Stomach (tissue), 9 donors: ENCODE results near the gene GJD2. TPM values are rescaled to one million over a fixed set of nuclear protein-coding genes. Genes with fewer than 3 reads are reported as not detected.
A peak's percentile ranks its signal among the peaks of the same experiment; 100 is the strongest.

Source experiments
- DNase-seq, 2 donors: peaks; one replicate each; pipeline versions ENCODE4 v3.0.0 to v3.0.0-alpha.2; 2013 to 2019
- H3K27ac ChIP-seq, 5 donors: fragments of 200-600 bp in 4 of 5; sonication (generic) in 4 of 5; one replicate each; pipeline ENCODE4 v1.5.1; 2013 to 2019; ENCODE audit warnings: mild to moderate bottlenecking in 1 of 5, moderate library complexity in 1 of 5
- H3K27me3 ChIP-seq, 3 donors: fragments of 200-600 bp; sonication (generic); one replicate each; pipeline ENCODE4 v1.5.1; 2017 to 2019; ENCODE audit warnings: mixed run types in 1 of 3
- H3K36me3 ChIP-seq, 4 donors: fragments of 200-600 bp; sonication (generic); 1 replicate in 3 of 4; 2 replicates in 1 of 4; pipeline ENCODE4 v1.5.1; 2016 to 2019
- H3K4me1 ChIP-seq, 4 donors: fragments of 200-600 bp; sonication (generic); one replicate each; pipeline ENCODE4 v1.5.1; 2016 to 2019
- H3K4me3 ChIP-seq, 4 donors: fragments of 200-600 bp; sonication (generic) in 3 of 4; one replicate each; pipeline ENCODE4 v1.5.1; 2016 to 2019; ENCODE audit warnings: mild to moderate bottlenecking in 1 of 4
- H3K9me3 ChIP-seq, 4 donors: fragments of 200-600 bp; sonication (generic); one replicate each; pipeline ENCODE4 v1.5.1; 2016 to 2019
- EP300 ChIP-seq: sonication (generic); formaldehyde crosslinking; IDR thresholded peaks from one replicate; pipeline ENCODE4 v1.6.1; 2017; ENCODE audit warnings: antibody characterized with exemption
- POLR2A ChIP-seq, 4 donors: fragments of 450-650 bp; IDR thresholded peaks; one replicate each; pipeline ENCODE4 v1.6.1; 2016; ENCODE audit warnings: antibody characterized with exemption in 4 of 4, control low read depth in 2 of 4, mild to moderate bottlenecking in 1 of 4, moderate library complexity in 1 of 4
- POLR2AphosphoS5 ChIP-seq, 3 donors: sonication (generic); formaldehyde crosslinking; IDR thresholded peaks; one replicate each; pipeline ENCODE4 v1.6.1; 2016; ENCODE audit warnings: antibody characterized with exemption in 3 of 3
- WGBS, 5 donors: extraction: QIAGEN DNeasy Blood & Tissue Kit in 3 of 5; methylation state at CpG; one replicate each; pipeline versions ENCODE4 v1.1.5 to v1.1.7; 2013 to 2018; 5-methylcytosine and 5-hydroxymethylcytosine counted together
- intact Hi-C: fragments of 100-400 bp; cut with DNase I; formaldehyde crosslinking; loops from one replicate; pipeline ENCODE4 v1.15.1; 2023; ENCODE audit warnings: low total_unique reads
- polyA plus RNA-seq, 3 donors: library from polyadenylated mRNA; stranded (reverse); fragments of 200-250 nt; gene quantifications; one replicate each; pipeline ENCODE4 v1.2.3, GENCODE V29; 2013
- total RNA-seq, 5 donors: library from RNA; depleted of rRNA; stranded (reverse); fragments of >200 nt; gene quantifications; one replicate each; pipeline versions ENCODE4 v1.1.0 to v1.2.3, GENCODE V29; 2014 to 2016
- TF ChIP-seq, protein P1 (sequence below), 7 experiments: fragments of 450-650 bp in 4 of 7; fragments of 200-600 bp in 3 of 7; sonication (generic) in 3 of 7; IDR thresholded peaks; one replicate each; pipeline ENCODE4 v1.5.1; 2016 to 2019; ENCODE audit warnings: antibody characterized with exemption in 7 of 7, control low read depth in 2 of 7, mild to moderate bottlenecking in 1 of 7
- donor health status: healthy with polysubstance abuse.
- donor health status: Bipolar disorder and iron deficiency.
- donor health status: healthy.

GJD2 gene
- total and polyA plus RNA-seq, 8 donors: 0.18 TPM; not detected in 7

DNA sequence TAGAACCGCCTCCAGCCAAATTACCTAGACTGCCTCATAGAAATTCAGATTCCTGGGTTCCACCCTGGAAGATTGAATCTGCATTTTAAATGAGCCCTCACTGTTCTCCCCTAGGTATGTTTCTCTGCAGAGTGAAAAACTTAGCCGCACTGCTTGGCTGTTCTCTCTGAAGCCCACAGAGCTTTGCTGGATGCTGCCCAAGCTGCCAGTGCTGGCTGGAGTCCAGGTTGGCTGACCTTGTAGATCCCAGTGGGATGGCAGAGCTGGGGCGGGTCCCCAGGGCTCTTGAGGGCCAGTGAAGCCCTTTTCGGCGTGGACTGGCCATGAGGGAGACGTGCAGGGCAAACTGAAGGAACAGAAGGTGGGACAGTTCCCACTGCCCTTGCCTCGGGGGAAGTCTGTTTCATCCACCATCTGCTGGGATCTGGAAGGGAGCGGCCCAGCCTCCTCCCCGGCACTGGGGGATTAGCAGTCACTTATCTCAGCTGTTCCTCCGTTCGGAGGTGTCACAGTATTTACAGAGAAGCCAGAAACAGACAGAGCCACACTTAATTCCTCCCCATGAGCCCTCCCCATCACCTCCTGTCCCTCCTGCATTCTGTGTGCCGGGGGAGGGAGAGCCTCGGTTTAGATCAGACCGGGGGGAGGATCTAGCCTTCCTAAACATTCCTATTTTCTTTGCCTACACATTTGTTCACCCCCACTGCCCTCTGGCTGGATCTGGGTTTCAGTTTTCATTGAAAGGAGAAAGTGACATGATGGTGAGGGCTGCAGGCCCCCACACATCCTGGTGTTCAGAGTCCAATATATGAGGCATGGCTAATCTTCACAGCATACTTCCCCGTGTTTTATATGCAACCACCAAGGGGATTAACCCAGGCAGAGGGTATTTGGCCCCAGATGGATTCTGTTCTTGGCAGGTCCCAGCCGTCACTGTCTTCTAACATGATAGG, 44.6 kb upstream of the GJD2 start:
- WGBS, 5 donors: 26 to 29% (median 27%) methylated on average over 13 to 16 of the region's 16 CpGs
- Histone ChIP-seq H3K27me3 (peaks cover 0 to 28% (median 26%) of the 10 kb centered on the region in 3 donors), H3K36me3 (no peaks in the 10 kb centered on the region), H3K27ac (peak overlapping the region in 1 of 5 donors; percentile 64), H3K9me3 (no peaks in the 10 kb centered on the region), H3K4me1 (peaks cover 0 to 26% (median 17%) of the 10 kb centered on the region in 4 donors), H3K4me3 (no peak overlapping the region)
- DNase-seq: peak; percentile 43 to 55
- intact Hi-C loops: no loop called here
- TF ChIP-seq POLR2AphosphoS5 (IDR thresholded peaks at IDR 0.05): no peak
- TF ChIP-seq, protein P1, sequence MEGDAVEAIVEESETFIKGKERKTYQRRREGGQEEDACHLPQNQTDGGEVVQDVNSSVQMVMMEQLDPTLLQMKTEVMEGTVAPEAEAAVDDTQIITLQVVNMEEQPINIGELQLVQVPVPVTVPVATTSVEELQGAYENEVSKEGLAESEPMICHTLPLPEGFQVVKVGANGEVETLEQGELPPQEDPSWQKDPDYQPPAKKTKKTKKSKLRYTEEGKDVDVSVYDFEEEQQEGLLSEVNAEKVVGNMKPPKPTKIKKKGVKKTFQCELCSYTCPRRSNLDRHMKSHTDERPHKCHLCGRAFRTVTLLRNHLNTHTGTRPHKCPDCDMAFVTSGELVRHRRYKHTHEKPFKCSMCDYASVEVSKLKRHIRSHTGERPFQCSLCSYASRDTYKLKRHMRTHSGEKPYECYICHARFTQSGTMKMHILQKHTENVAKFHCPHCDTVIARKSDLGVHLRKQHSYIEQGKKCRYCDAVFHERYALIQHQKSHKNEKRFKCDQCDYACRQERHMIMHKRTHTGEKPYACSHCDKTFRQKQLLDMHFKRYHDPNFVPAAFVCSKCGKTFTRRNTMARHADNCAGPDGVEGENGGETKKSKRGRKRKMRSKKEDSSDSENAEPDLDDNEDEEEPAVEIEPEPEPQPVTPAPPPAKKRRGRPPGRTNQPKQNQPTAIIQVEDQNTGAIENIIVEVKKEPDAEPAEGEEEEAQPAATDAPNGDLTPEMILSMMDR (IDR thresholded peaks at IDR 0.05): no peak
- TF ChIP-seq EP300: no peak
- TF ChIP-seq POLR2A (IDR thresholded peaks at IDR 0.05): no peak

GRCh38 chr15:34796847-34797435, 42.1 kb upstream of the GJD2 start:
- peaks cover 0 to 44% (median 40%) of the 10 kb centered on the region in 3 donors for H3K27me3 ChIP-seq
- no peak overlapping the region for H3K27ac ChIP-seq
- intact Hi-C loops: no loop called here
- H3K4me1 ChIP-seq: peaks cover 0 to 27% (median 18%) of the 10 kb centered on the region in 4 donors
- no peak overlapping the region for H3K4me3 ChIP-seq
- TF ChIP-seq POLR2A (IDR thresholded peaks at IDR 0.05): no peak
- no peak for TF ChIP-seq POLR2AphosphoS5 (IDR thresholded peaks at IDR 0.05)
- TF ChIP-seq, protein P1 (IDR thresholded peaks at IDR 0.05): no peak
- no peak for TF ChIP-seq EP300
- 39 to 60% (median 45%) methylated on average over 5 of the region's 5 CpGs for WGBS, 5 donors
- H3K36me3 ChIP-seq: no peaks in the 10 kb centered on the region
- H3K9me3 ChIP-seq: no peaks in the 10 kb centered on the region
- DNase-seq: no peak

GRCh38 chr15:34795267-34796081, 40.7 kb upstream of the GJD2 start, which contains the start of gene ACTC1:
Gene ACTC1, minus strand, starts transcription at chr15:34795549. Its CDS starts 741 bp downstream, at chr15:34794808.
- Histone ChIP-seq H3K4me1 (peaks cover 0 to 27% (median 18%) of the 10 kb centered on the region in 4 donors), H3K27me3 (peaks cover 0 to 44% (median 40%) of the 10 kb centered on the region in 3 donors), H3K36me3 (no peaks in the 10 kb centered on the region), H3K9me3 (no peaks in the 10 kb centered on the region), H3K27ac (peak within 1 kb of the TSS in 2 of 5 donors; percentile 1 to 64), H3K4me3 (peak within 1 kb of the TSS; percentile 17 to 27 (median 22))
- peak; percentile 27 to 73 for DNase-seq
- intact Hi-C loops: no loop called here
- no peak for TF ChIP-seq EP300
- 9 to 11% (median 9%) methylated on average over 29 to 44 of the region's 44 CpGs for WGBS, 5 donors

DNA sequence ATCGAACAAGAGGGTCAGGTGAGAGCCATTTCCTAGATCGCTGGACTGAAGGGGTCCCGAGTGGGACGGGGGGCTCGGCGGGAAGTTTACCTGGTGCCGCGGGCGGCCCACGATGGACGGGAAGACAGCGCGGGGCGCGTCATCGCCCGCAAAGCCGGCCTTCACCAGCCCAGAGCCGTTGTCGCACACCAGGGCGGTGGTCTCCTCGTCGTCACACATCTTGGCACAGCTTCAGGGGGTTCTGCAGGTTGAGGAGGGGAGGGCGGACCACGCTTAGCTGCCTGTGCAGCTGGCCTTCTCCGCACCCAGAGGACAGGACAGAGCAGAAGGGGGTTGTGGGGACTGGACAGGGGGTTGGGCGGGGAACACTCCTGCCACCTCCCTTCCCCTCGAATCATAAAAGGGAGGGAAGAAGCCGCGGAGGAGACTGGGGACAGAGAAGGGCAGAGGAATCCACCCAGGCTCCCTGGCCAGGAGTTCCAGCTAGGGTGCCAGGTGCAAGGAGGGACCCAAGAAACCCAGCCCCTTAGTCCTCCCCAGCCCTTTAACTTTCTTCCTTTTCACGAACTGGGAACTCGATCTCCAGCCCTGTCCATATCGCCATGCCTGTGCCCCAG, 39.9 kb upstream of the GJD2 start:
- peak in 1 of 2 donors; percentile 15 for DNase-seq
- WGBS, 5 donors: 14 to 29% (median 22%) methylated on average over 17 to 33 of the region's 33 CpGs
- Histone ChIP-seq H3K4me3 (peak overlapping the region; percentile 17 to 27 (median 22)), H3K27ac (peak overlapping the region in 2 of 5 donors; percentile 1 to 64), H3K36me3 (no peaks in the 10 kb centered on the region), H3K27me3 (peaks cover 0 to 44% (median 40%) of the 10 kb centered on the region in 3 donors), H3K9me3 (no peaks in the 10 kb centered on the region), H3K4me1 (peaks cover 0 to 25% (median 18%) of the 10 kb centered on the region in 4 donors)
- intact Hi-C loops: no loop called here
- TF ChIP-seq POLR2A (IDR thresholded peaks at IDR 0.05): no peak
- no peak for TF ChIP-seq EP300
- TF ChIP-seq POLR2AphosphoS5 (IDR thresholded peaks at IDR 0.05): no peak
- TF ChIP-seq, protein P1 (IDR thresholded peaks at IDR 0.05): no peak
